SK-N-SH treated with all-trans-retinoic acid at 6 μM for 48 hours (cell line): ENCODE measurements around the gene WARS2.

Experiments
- ATAC-seq: fragments of 200-7000 bp; cut with Tn5 transposase; 3 replicates; pipeline ENCODE4 v1.9.1; 2020; ENCODE audit warnings: mild to moderate bottlenecking, moderate library complexity
- BACH2 ChIP-seq: fragments of 250-450 bp; sonication (Bioruptor Pico); IDR thresholded peaks from 2 replicates; pipeline ENCODE4 v1.9.0; 2021; ENCODE audit warnings: mild to moderate bottlenecking, borderline replicate concordance
- CSDC2 ChIP-seq: fragments of 250-450 bp; sonication (Bioruptor Pico); IDR thresholded peaks from 2 replicates; pipeline ENCODE4 v1.5.0; 2020; ENCODE audit warnings: mild to moderate bottlenecking, moderate library complexity
- ISL1 ChIP-seq: fragments of 250-450 bp; sonication (Bioruptor Pico); IDR thresholded peaks from 2 replicates; pipeline ENCODE4 v2.1.2; 2022; ENCODE audit warnings: mild to moderate bottlenecking, moderate library complexity
- OSR1 ChIP-seq: fragments of 250-450 bp; sonication (Bioruptor Pico); IDR thresholded peaks from 2 replicates; pipeline ENCODE4 v1.8.0; 2022; ENCODE audit warnings: moderate library complexity, mild to moderate bottlenecking, inconsistent platforms
- PPARA ChIP-seq: fragments of 250-450 bp; sonication (Bioruptor Pico); IDR thresholded peaks from 2 replicates; pipeline ENCODE4 v1.5.0; 2020; ENCODE audit warnings: mild to moderate bottlenecking, borderline replicate concordance
- RARB ChIP-seq: fragments of 250-450 bp; sonication (Bioruptor Pico); IDR thresholded peaks from 2 replicates; pipeline ENCODE4 v1.8.0; 2021; ENCODE audit warnings: mild to moderate bottlenecking, moderate library complexity
- TCF4 ChIP-seq: fragments of 250-450 bp; sonication (Bioruptor Pico); IDR thresholded peaks from 2 replicates; pipeline ENCODE4 v1.8.0; 2021; ENCODE audit warnings: mild to moderate bottlenecking, moderate library complexity, borderline replicate concordance
- TOX ChIP-seq: fragments of 250-450 bp; sonication (Bioruptor Pico); IDR thresholded peaks from 2 replicates; pipeline ENCODE4 v1.8.0; 2021; ENCODE audit warnings: mild to moderate bottlenecking, moderate library complexity, borderline replicate concordance
- ZC3H10 ChIP-seq: fragments of 250-450 bp; sonication (Bioruptor Pico); IDR thresholded peaks from 2 replicates; pipeline ENCODE4 v1.5.1; 2021; ENCODE audit warnings: mild to moderate bottlenecking, moderate library complexity
- ZFP3 ChIP-seq: fragments of 250-450 bp; sonication (Bioruptor Pico); IDR thresholded peaks from 2 replicates; pipeline ENCODE4 v1.5.0; 2020; ENCODE audit warnings: mild to moderate bottlenecking, moderate library complexity
- ZNF70 ChIP-seq: fragments of 450-650 bp; formaldehyde crosslinking; IDR thresholded peaks from 2 replicates; pipeline ENCODE4 v1.5.0; 2020; ENCODE audit warnings: mild to moderate bottlenecking, moderate library complexity
- ZNF8 ChIP-seq: fragments of 450-650 bp; formaldehyde crosslinking; IDR thresholded peaks from 2 replicates; pipeline ENCODE4 v1.5.0; 2020; ENCODE audit warnings: mild to moderate bottlenecking, moderate library complexity
- TF ChIP-seq, protein P1 (sequence below): fragments of 250-450 bp; sonication (Bioruptor Pico); IDR thresholded peaks from 2 replicates; pipeline ENCODE4 v1.5.0; 2020; ENCODE audit warnings: mild to moderate bottlenecking, moderate library complexity
- TF ChIP-seq, protein P2 (sequence below): fragments of 250-450 bp; sonication (Bioruptor Pico); IDR thresholded peaks from 2 replicates; pipeline ENCODE4 v1.8.0; 2020; ENCODE audit warnings: mild to moderate bottlenecking, moderate library complexity, borderline replicate concordance
- TF ChIP-seq, protein P3 (sequence below): fragments of 250-450 bp; sonication (Bioruptor Pico); IDR thresholded peaks from 2 replicates; pipeline ENCODE4 v1.5.1; 2020; ENCODE audit warnings: low read depth, mild to moderate bottlenecking, moderate library complexity
- TF ChIP-seq, protein P4 (sequence below): fragments of 250-450 bp; sonication (Bioruptor Pico); IDR thresholded peaks from 2 replicates; pipeline ENCODE4 v1.5.1; 2021; ENCODE audit warnings: mild to moderate bottlenecking, moderate library complexity
- TF ChIP-seq, protein P5 (sequence below): fragments of 250-450 bp; sonication (Bioruptor Pico); IDR thresholded peaks from 2 replicates; pipeline ENCODE4 v1.8.0; 2021; ENCODE audit warnings: low read depth, mild to moderate bottlenecking, moderate library complexity, borderline replicate concordance

Gene WARS2

DNA sequence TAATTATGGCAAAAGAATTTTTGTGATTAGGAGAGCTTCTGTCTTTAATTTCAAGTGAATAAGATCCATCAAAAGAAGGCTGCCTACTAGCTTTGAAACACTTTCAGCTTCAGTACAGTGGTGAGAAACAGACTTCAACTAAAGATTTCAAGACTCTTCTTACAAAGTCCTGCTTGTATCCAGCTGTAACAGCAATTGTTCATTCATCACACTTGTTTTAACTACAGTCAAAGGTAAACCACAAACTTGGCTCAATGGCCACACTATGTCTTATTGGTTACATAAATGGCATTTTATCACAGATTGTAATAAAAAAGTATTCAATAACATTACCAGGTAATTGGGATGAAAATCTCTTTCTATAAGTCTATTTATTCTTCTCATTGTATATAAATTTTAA is 59.2 kb downstream of the WARS2 start:
- TF ChIP-seq CSDC2 (CRISPR knock-in tag): no peak
- no peak for TF ChIP-seq ZNF8 (CRISPR knock-in tag)
- no peak for TF ChIP-seq BACH2 (CRISPR knock-in tag)
- no peak for TF ChIP-seq PPARA
- TF ChIP-seq, protein P1, sequence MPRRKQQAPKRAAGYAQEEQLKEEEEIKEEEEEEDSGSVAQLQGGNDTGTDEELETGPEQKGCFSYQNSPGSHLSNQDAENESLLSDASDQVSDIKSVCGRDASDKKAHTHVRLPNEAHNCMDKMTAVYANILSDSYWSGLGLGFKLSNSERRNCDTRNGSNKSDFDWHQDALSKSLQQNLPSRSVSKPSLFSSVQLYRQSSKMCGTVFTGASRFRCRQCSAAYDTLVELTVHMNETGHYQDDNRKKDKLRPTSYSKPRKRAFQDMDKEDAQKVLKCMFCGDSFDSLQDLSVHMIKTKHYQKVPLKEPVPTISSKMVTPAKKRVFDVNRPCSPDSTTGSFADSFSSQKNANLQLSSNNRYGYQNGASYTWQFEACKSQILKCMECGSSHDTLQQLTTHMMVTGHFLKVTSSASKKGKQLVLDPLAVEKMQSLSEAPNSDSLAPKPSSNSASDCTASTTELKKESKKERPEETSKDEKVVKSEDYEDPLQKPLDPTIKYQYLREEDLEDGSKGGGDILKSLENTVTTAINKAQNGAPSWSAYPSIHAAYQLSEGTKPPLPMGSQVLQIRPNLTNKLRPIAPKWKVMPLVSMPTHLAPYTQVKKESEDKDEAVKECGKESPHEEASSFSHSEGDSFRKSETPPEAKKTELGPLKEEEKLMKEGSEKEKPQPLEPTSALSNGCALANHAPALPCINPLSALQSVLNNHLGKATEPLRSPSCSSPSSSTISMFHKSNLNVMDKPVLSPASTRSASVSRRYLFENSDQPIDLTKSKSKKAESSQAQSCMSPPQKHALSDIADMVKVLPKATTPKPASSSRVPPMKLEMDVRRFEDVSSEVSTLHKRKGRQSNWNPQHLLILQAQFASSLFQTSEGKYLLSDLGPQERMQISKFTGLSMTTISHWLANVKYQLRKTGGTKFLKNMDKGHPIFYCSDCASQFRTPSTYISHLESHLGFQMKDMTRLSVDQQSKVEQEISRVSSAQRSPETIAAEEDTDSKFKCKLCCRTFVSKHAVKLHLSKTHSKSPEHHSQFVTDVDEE (CRISPR knock-in tag): no peak
- no peak for TF ChIP-seq RARB (CRISPR knock-in tag)
- TF ChIP-seq ZC3H10 (CRISPR knock-in tag): no peak
- no peak for TF ChIP-seq TOX
- TF ChIP-seq ISL1 (CRISPR knock-in tag): no peak
- TF ChIP-seq, protein P2, sequence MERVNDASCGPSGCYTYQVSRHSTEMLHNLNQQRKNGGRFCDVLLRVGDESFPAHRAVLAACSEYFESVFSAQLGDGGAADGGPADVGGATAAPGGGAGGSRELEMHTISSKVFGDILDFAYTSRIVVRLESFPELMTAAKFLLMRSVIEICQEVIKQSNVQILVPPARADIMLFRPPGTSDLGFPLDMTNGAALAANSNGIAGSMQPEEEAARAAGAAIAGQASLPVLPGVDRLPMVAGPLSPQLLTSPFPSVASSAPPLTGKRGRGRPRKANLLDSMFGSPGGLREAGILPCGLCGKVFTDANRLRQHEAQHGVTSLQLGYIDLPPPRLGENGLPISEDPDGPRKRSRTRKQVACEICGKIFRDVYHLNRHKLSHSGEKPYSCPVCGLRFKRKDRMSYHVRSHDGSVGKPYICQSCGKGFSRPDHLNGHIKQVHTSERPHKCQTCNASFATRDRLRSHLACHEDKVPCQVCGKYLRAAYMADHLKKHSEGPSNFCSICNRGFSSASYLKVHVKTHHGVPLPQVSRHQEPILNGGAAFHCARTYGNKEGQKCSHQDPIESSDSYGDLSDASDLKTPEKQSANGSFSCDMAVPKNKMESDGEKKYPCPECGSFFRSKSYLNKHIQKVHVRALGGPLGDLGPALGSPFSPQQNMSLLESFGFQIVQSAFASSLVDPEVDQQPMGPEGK (CRISPR knock-in tag): no peak
- peak; percentile 29; the same call in 2 of the 3 replicates for ATAC-seq

DNA sequence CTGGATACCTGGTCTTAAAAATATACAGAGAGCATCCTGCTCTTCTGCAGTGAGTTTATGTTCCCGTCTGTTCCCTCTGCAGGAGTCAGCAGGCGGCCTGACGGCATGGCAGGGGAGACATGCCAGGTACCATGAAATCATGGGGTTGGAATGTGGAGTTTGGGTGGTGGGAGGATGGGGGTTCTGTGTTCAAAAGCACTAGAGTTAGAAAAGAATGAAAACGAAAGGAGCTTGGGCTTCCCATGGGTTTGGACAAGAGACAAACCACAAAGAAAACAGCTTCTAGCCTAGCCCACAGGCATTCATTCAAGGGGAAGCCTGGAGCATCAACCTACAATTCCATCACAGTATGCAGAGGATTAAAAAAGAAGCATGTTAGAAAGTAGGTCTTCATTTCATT is 59.9 kb downstream of the WARS2 start:
- ATAC-seq: peak; percentile 96
- TF ChIP-seq, protein P3, sequence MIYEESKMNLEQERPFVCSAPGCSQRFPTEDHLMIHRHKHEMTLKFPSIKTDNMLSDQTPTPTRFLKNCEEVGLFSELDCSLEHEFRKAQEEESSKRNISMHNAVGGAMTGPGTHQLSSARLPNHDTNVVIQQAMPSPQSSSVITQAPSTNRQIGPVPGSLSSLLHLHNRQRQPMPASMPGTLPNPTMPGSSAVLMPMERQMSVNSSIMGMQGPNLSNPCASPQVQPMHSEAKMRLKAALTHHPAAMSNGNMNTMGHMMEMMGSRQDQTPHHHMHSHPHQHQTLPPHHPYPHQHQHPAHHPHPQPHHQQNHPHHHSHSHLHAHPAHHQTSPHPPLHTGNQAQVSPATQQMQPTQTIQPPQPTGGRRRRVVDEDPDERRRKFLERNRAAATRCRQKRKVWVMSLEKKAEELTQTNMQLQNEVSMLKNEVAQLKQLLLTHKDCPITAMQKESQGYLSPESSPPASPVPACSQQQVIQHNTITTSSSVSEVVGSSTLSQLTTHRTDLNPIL (CRISPR knock-in tag): peak; percentile 53; the same call in 1 of the 2 replicates
- TF ChIP-seq ZC3H10 (CRISPR knock-in tag): no peak

DNA sequence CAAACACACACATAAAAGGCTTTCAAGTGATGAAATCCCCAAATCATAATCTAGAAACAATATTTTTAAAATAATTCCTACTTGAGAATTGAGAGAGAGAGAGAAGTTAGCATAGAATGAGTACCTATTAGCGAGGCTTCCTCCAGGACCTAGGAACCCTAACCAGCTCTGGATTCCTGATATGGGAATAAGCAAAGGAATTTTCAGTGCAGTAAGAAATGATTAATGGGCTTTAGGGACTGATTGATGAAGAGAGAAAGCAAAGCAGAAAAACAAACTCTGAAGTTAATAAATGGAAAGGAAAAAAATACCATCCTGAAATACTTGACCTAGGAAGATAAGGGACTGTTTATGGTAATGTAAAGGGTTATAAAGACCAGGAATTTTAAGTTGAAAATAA is 60.6 kb downstream of the WARS2 start:
- no peak for ATAC-seq
- TF ChIP-seq CSDC2 (CRISPR knock-in tag): no peak
- TF ChIP-seq, all 23 proteins: peak for 0

DNA sequence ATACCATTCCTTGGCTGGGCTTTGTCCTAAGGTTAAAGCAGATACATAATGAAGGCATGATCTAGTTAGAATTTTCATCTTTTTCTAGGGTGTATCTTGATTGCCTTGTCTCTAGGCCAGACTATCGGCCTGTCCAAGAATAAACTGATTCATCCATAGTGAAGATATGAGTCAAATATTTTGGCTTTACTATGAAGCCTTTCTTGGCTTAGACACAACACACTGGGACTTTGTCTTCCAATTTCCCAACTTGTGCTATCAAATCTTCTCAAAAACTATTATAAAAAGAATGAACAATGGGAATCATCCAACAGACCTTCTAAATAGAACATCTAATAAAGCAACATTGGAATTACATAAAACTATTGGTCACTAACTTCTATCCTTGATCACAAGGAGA is 64.8 kb downstream of the WARS2 start:
- peak; percentile 46; the same call in 1 of the 3 replicates for ATAC-seq
- TF ChIP-seq ZFP3 (CRISPR knock-in tag): no peak
- TF ChIP-seq, protein P4, sequence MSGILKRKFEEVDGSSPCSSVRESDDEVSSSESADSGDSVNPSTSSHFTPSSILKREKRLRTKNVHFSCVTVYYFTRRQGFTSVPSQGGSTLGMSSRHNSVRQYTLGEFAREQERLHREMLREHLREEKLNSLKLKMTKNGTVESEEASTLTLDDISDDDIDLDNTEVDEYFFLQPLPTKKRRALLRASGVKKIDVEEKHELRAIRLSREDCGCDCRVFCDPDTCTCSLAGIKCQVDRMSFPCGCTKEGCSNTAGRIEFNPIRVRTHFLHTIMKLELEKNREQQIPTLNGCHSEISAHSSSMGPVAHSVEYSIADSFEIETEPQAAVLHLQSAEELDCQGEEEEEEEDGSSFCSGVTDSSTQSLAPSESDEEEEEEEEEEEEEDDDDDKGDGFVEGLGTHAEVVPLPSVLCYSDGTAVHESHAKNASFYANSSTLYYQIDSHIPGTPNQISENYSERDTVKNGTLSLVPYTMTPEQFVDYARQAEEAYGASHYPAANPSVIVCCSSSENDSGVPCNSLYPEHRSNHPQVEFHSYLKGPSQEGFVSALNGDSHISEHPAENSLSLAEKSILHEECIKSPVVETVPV: no peak
- TF ChIP-seq, protein P5, sequence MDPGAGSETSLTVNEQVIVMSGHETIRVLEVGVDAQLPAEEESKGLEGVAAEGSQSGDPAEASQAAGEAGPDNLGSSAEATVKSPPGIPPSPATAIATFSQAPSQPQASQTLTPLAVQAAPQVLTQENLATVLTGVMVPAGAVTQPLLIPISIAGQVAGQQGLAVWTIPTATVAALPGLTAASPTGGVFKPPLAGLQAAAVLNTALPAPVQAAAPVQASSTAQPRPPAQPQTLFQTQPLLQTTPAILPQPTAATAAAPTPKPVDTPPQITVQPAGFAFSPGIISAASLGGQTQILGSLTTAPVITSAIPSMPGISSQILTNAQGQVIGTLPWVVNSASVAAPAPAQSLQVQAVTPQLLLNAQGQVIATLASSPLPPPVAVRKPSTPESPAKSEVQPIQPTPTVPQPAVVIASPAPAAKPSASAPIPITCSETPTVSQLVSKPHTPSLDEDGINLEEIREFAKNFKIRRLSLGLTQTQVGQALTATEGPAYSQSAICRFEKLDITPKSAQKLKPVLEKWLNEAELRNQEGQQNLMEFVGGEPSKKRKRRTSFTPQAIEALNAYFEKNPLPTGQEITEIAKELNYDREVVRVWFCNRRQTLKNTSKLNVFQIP (CRISPR knock-in tag): no peak
- TF ChIP-seq BACH2 (CRISPR knock-in tag): no peak
- TF ChIP-seq ISL1 (CRISPR knock-in tag): no peak
- TF ChIP-seq OSR1 (CRISPR knock-in tag): no peak

DNA sequence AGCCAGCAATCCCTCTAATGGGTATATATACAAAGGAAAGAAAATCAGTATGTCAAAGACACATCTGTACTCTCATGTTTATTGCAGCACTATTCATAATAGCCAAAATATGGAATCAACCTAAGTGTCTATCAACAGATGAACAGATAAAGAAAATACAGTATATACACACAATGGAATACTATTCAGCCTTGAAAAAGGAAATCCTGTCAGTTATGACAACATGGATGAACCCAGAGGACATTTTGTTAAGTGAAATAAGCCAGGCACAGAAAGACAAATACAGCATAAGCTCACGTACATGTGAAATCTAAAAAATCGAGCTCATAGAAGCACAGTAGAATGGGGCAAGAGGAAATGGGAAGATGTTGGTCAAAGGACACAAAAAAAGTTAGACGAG is 69.1 kb downstream of the WARS2 start:
- no peak for ATAC-seq
- TF ChIP-seq, protein P4: no peak
- TF ChIP-seq, protein P1 (CRISPR knock-in tag): no peak
- TF ChIP-seq ISL1 (CRISPR knock-in tag) (no peak), TCF4 (no peak), ZNF70 (CRISPR knock-in tag) (no peak)
- TF ChIP-seq, protein P2 (CRISPR knock-in tag): no peak
